HG03571 (cell line): Measurements from ENCODE around the gene HS1BP3.
A peak's percentile ranks its signal among the peaks of the same experiment; 100 is the strongest.

Experiments
- ATAC-seq: cut with Tn5 transposase; IDR thresholded peaks from one replicate; pipeline ENCODE4 v1.9.1; 2021; ENCODE audit not compliant: unreplicated experiment

Gene HS1BP3

GRCh38 chr2:20647211-20647610 is 3.7 kb downstream of the HS1BP3 start:
- ATAC-seq = no peak

GRCh38 chr2:20646446-20646845 is 4.5 kb downstream of the HS1BP3 start:
- ATAC-seq = no peak

DNA sequence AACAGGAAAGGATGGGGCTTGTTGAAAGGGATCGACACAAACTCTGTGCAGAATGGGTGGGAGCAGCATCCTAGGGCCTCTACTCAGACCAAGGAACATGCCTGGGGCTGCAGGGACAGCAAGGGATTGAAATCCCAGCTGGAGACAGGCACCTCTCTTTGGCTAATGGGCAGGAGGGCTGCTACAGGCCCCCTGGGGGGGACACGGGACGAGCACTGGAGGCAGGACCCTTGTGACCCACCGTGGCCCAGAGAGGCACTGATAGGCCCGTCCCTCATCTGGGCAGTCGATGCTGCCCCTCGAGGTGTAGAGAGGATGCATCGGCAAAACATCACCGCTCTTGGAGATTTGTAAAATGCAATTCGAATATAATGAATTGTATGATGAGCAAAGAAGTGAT is 5.1 kb downstream of the HS1BP3 start:
- ATAC-seq = no peak

- ATAC-seq = no peak
These were observed 5.6 kb downstream of the HS1BP3 start for GRCh38 chr2:20645301-20645701.

GRCh38 chr2:20643826-20644225 is 7.1 kb downstream of the HS1BP3 start:
- ATAC-seq = no peak

DNA sequence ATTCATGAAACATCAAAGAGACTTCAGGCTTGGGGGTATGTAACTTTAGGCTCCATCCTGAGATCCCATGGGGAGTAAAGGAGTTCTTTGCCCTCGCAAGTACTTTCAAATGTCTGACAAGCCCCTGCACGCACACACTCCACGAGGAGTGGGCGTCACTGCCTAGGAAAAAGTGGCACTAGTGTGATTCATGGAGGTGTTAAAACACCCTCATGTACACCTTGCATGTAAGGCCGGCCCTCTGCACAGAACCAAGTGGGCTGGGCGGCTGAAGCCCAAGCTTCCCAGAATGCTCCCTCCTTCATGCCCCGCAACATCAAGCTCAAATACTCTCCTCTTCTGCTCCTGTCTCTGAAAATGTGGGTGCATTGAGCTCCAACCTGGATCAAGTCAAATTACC is 7.8 kb downstream of the HS1BP3 start:
- ATAC-seq = no peak

- ATAC-seq = peak; percentile 92
These were observed 8.6 kb downstream of the HS1BP3 start for GRCh38 chr2:20642055-20642971.

DNA sequence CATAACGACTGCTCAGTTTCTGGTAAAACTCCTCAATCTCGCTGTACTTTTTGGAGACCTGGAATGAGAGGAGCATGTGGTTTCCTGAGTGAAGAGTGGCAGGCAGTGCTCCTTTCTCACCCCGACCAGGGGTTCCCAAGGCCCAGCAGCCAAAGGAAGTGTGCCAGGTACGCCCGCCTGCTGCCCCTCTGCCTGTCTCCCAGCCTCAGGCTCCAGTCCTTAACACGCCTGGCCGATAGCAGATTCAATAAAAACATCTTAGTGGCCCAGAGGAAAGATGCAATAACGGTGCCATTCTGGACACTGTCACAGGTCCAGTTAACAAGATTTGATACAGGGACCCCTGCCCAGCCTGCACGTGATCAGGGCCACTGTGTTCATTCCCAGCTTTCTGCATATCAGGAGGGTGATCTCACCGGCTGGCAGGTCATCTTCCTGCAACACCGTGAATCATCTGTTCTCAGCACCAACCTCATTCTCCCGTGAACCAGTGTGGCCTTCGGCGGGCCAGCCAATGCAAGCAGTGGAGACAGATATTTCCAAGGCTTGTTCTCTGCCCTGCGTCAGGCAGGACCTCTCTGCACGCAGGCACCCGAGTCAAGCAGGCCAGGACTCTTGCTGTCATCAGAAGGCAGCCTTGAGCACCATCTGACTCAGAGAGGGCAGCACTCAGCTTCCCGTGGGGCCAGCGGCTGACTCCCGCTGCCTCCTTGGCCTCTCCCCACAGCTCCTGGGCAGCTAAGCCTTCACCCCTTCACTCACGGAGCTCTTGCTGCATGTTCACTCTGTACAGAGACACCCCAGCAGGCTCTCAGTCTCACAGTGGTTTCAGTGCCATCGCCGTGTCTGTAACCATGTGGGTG is 9.5 kb downstream of the HS1BP3 start:
- ATAC-seq = no peak

DNA sequence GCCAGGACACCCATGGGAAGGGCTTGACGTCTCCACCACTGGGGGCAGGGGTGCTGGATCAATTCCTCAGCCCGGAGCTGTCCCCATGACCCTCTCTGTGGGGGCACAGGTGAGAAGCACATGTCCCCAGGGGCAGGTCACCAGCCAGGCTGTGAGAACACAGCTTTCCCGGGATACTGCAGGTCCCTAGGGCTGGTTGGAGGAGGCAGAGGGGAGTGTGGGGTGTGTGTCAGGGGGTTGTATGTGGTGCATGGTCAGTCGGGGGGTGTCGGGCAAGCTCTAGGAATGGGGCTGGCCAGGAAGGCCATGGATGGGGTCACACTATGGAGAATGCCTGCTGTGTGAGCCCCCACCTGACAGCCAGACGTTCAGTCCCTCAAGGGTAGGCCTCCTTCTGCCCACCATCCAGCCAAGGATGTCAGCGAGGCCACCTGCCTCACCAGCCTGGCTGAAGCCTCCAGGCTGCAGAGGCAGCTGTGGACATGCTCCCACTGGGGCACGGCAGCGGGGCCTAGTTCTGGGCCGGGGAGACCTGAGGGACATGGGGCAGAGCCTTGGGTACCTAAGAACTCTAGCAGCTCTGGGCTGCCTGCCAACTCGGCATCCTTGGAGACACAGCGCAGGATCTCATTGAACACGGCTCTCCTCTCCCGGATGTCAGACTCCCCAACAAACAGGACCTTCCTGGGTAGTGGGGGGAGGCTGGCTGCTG is 10.3 kb downstream of the HS1BP3 start:
- ATAC-seq = no peak

GRCh38 chr2:20638646-20639430 is 12.1 kb downstream of the HS1BP3 start:
- no peak for ATAC-seq

DNA sequence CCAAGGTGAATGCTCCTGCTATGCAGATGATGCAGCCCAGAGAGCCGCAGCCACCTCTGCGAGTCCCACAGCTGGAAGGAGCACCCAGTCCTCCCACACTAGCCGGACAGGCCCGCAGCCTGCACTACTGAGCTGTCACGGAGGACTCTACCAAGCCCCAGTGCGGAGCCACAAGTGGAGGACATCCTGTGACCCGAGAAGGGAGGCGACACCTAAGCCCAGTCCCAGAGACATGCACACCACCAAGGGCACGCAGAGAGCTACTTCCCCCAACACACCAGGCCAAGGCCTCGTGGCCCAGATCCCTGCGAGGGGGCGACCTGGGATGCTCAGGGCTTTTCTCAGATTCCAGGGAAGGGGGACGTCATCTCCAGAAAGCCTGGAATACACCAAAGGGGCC is 12.9 kb downstream of the HS1BP3 start:
- no peak for ATAC-seq

- ATAC-seq = no peak
These were observed 13.8 kb downstream of the HS1BP3 start for GRCh38 chr2:20637147-20637546.

DNA sequence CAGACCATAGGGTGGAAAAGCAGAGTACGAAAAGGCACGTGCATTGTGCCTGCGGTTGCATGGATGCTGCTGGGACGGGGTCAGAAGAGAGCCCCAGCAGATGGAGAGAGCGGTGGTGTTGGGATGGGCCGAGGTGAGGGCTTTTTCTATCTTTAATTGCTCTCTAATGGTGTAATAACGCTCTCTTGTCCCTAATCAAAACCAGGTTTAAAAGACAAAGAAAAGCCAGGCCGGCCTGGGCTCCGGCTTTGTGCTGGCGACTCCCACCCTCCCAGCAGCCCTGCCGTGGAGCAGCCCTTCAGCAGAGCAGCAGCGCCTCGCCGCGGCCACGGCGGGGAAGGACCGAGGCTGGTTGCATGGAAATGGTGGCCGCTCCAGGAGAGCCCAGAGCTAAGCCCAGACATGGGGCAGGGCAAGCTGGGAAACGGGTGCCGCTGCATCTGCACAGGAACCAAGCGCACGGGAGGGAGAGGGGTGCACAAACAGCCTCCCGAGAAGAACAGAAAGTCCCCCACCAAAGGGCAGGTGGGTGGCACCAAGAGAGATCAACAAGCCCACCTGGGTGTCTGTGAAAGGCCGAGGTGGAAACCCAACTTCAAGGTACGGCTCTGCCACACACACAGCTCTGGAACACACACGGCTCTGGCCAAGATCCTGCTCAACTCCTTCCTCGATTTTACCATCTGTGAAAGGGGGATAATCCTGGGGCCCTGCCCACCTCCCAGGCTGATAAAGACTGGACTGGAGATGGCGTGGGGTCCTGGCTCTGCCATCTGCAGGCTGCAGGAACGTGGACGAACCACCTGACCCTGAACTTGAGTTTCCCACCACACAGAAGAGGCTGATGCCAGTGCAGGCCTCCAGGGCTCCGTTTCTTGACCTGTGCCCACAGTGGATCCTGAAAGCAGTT is 15.0 kb downstream of the HS1BP3 start:
- peak; percentile 75 for ATAC-seq

GRCh38 chr2:20635113-20635510 is 15.8 kb downstream of the HS1BP3 start:
- ATAC-seq = no peak

GRCh38 chr2:20634507-20635112 is 16.3 kb downstream of the HS1BP3 start:
- no peak for ATAC-seq

DNA sequence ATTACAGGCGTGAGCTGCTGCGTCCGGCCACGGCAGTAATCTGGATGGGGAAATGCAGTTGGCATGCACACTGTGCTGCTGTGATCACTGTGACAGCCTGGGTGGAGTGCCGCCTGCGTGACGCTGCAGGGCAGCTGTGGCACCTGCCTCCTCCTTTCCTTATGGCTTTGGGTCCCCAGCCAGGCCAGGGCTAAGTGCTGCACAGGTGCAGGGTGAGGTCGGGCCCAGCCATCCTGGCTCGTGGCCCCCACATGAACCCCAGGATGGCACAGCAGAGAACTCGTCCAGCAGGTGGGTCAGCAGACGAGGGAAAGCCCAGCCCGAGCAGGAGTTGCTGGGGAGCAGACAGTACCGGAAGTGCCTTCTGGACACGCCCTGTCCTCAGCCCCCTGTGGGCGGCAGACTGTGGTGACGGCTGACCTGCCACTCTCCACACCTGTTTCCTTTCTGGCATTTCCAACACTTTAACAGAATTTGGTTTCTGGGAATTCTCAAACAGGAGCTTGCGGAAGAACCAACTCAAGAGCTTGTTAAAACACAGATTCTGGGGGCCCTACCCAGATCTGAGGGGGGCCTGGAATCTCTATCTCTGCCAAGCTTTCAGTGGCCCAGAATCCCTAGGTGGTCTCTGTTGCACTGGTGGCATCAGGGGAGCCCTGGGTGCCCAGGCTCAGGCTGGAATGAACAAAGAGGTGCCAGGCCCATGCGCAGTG is 16.9 kb downstream of the HS1BP3 start:
- no peak for ATAC-seq

GRCh38 chr2:20633001-20633400 is 17.9 kb downstream of the HS1BP3 start:
- no peak for ATAC-seq

DNA sequence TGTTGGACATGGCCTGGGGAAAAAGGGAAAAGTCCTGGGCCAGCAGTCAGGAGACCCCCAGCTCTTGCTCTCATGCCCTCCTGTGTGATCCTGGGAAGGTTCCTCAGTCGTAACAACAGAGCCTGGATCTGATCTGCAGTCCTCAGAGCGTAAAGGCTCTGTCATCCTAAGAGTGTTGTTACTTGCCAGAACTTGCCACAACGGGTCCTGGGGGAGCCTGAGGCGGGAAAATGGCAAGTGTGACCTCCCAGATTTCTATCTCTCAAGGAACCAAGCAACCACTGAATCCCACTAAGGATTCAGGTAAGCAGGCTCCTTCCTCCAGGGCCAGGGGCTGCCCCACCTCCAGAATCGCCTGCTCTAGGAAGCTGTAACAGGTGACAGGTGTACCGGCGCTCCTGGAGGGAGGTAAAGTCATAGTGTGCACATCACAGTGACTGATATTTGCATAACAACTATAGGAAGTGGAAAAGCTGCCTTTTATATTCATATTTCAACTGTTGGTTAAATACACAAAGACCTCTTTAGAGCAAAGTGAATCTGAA is 18.4 kb downstream of the HS1BP3 start:
- ATAC-seq = no peak
